Thoracic aorta (tissue), 2 donors: Measurements from ENCODE around the gene TBC1D20. TPM values are rescaled to one million over a fixed set of nuclear protein-coding genes. Genes with fewer than 3 reads are reported as not detected.

Source experiments
- ATAC-seq: fragments of 150-250 bp; one replicate; pipeline ENCODE4 v1.8.0; 2017; ENCODE audit warnings: low read depth; ENCODE audit not compliant: insufficient number of reproducible peaks, low FRiP score
- DNase-seq: peaks from one replicate; pipeline ENCODE4 v3.0.0-alpha.2; 2020; ENCODE audit warnings: low spot score
- H3K27ac ChIP-seq, 2 donors: fragments of 200-600 bp; sonication (generic); 1 replicate in 1 of 2; 2 replicates in 1 of 2; pipeline ENCODE4 v1.5.1; 2016; ENCODE audit warnings: mild to moderate bottlenecking in 2 of 2, moderate library complexity in 2 of 2
- H3K27me3 ChIP-seq: fragments of 200-600 bp; sonication (generic); replicated peaks from 2 replicates; pipeline ENCODE4 v1.6.0; 2016; ENCODE audit warnings: mild to moderate bottlenecking; ENCODE audit not compliant: insufficient read depth
- H3K36me3 ChIP-seq: fragments of 200-600 bp; sonication (generic); one replicate; pipeline ENCODE4 v1.5.1; 2016
- H3K4me1 ChIP-seq, 2 donors: fragments of 200-600 bp; sonication (generic); 1 replicate in 1 of 2; 2 replicates in 1 of 2; pipeline versions ENCODE4 v1.5.1 to v1.6.0; 2016; ENCODE audit warnings: low read depth in 2 of 2, mild to moderate bottlenecking in 1 of 2; ENCODE audit not compliant: control insufficient read depth in 1 of 2
- H3K4me3 ChIP-seq: fragments of 200-600 bp; sonication (generic); 2 replicates; pipeline ENCODE4 v1.5.1; 2016; ENCODE audit warnings: mild to moderate bottlenecking
- H3K9me3 ChIP-seq: fragments of 200-600 bp; sonication (generic); 2 replicates; pipeline ENCODE4 v1.5.1; 2016
- total RNA-seq, 2 donors: library from RNA; depleted of rRNA; stranded (reverse); fragments of >200 nt; gene quantifications; one replicate each; pipeline versions ENCODE4 v1.1.0 to v1.2.3, GENCODE V29; 2016
- TF ChIP-seq, protein P1 (sequence below): fragments of 200-600 bp; sonication (generic); IDR thresholded peaks from one replicate; pipeline ENCODE4 v1.5.1; 2019; ENCODE audit warnings: antibody characterized with exemption

TBC1D20 gene
- total RNA-seq, 2 donors from 2014 or later, result 33.8 to 40.0 TPM

DNA sequence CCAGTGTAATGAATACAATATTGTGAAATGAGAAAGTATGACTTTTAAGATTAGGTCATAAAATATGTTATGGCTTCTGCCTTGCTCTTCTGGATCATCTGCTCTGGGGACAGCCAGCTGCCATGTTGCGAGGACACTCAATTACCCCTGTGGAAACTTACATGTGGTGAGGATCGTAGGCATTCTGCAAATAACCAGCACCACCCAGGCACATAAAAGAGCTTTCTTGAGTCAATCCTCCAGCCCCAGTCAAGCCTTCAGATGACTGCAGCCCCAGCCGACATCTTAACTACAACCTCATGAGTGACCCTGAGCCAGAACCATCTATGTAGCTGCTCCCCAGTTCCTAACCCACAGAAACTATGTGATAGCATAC, 58.8 kb downstream of the TBC1D20 start:
- Histone ChIP-seq H3K9me3 (no peaks in the 10 kb centered on the region), H3K4me1 (peaks cover 0 to 9% of the 10 kb centered on the region in 2 donors), H3K27me3 (no peaks in the 10 kb centered on the region), H3K4me3 (no peak overlapping the region), H3K27ac (no peak overlapping the region), H3K36me3 (no peaks in the 10 kb centered on the region)
- TF ChIP-seq, protein P1, sequence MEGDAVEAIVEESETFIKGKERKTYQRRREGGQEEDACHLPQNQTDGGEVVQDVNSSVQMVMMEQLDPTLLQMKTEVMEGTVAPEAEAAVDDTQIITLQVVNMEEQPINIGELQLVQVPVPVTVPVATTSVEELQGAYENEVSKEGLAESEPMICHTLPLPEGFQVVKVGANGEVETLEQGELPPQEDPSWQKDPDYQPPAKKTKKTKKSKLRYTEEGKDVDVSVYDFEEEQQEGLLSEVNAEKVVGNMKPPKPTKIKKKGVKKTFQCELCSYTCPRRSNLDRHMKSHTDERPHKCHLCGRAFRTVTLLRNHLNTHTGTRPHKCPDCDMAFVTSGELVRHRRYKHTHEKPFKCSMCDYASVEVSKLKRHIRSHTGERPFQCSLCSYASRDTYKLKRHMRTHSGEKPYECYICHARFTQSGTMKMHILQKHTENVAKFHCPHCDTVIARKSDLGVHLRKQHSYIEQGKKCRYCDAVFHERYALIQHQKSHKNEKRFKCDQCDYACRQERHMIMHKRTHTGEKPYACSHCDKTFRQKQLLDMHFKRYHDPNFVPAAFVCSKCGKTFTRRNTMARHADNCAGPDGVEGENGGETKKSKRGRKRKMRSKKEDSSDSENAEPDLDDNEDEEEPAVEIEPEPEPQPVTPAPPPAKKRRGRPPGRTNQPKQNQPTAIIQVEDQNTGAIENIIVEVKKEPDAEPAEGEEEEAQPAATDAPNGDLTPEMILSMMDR, result no peak
- DNase-seq (no peak), ATAC-seq (no peak)

- no peak for DNase-seq
- no peak for ATAC-seq
- peaks cover 0 to 9% of the 10 kb centered on the region in 2 donors for H3K4me1 ChIP-seq
- TF ChIP-seq, protein P1, result no peak
- H3K4me3 ChIP-seq, result no peak overlapping the region
- H3K36me3 ChIP-seq, result no peaks in the 10 kb centered on the region
- H3K27me3 ChIP-seq, result no peaks in the 10 kb centered on the region
- H3K9me3 ChIP-seq, result no peaks in the 10 kb centered on the region
- H3K27ac ChIP-seq, result no peak overlapping the region
Measured at GRCh38 chr20:402898-403581, 59.3 kb downstream of the TBC1D20 start.

GRCh38 chr20:402496-402885, 59.8 kb downstream of the TBC1D20 start:
- DNase-seq (no peak), ATAC-seq (no peak)
- Histone ChIP-seq H3K9me3 (no peaks in the 10 kb centered on the region), H3K27ac (no peak overlapping the region), H3K4me3 (no peak overlapping the region), H3K27me3 (no peaks in the 10 kb centered on the region), H3K36me3 (no peaks in the 10 kb centered on the region), H3K4me1 (peaks cover 0 to 9% of the 10 kb centered on the region in 2 donors)
- TF ChIP-seq, protein P1, result no peak

DNA sequence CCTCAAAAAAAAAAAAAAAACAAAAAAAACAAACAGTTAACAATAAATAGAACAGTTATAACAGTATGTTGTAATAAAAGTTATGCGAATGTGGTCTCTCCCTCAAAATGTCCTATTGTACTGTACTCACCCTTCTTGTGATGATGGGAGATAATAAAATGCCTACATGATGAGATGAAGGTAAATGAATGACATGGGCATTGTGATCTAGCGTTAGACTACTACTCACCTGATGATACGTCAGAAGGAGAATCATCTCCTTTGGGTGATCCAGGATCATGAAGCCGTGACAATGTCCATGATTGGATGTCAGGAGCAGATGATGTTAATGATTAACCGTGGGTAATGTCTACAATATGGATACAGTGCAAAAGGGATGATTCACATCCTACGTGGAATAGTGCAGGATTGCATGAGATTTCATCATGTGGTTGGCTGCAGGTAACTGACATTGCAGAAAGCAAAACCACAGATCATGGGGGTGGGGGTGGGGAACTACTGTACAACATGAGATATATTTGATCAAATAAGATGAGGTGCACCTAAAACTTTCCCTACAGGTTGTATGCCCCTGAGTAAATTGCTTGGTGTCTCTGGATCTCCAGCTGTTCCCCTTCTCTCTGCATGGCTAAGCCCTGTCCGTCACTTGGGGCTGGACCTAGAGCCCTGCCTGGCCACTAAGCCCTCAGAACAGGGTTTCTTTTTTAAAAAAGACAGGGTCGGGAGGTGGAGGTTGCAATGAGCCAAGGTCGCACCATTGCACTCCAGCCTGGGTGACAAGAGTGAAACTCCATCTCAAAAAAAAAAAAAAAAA, 60.4 kb downstream of the TBC1D20 start:
- TF ChIP-seq, protein P1, result no peak
- H3K4me1 ChIP-seq, result peaks cover 0 to 4% of the 10 kb centered on the region in 2 donors
- ATAC-seq (no peak), DNase-seq (no peak)
- no peak overlapping the region for H3K4me3 ChIP-seq
- peaks cover 3% of the 10 kb centered on the region for H3K36me3 ChIP-seq
- H3K27ac ChIP-seq, result no peak overlapping the region
- H3K27me3 ChIP-seq, result no peaks in the 10 kb centered on the region
- H3K9me3 ChIP-seq, result no peaks in the 10 kb centered on the region

- Histone ChIP-seq H3K4me1 (no peaks in the 10 kb centered on the region), H3K27ac (no peak overlapping the region), H3K9me3 (no peaks in the 10 kb centered on the region), H3K4me3 (no peak overlapping the region), H3K36me3 (peaks cover 13% of the 10 kb centered on the region), H3K27me3 (no peaks in the 10 kb centered on the region)
- DNase-seq (no peak), ATAC-seq (no peak)
- TF ChIP-seq, protein P1, result no peak
Measured at GRCh38 chr20:400454-401275, 61.7 kb downstream of the TBC1D20 start.
